ENCODE results near the gene CLEC2L.

Gene CLEC2L

DNA sequence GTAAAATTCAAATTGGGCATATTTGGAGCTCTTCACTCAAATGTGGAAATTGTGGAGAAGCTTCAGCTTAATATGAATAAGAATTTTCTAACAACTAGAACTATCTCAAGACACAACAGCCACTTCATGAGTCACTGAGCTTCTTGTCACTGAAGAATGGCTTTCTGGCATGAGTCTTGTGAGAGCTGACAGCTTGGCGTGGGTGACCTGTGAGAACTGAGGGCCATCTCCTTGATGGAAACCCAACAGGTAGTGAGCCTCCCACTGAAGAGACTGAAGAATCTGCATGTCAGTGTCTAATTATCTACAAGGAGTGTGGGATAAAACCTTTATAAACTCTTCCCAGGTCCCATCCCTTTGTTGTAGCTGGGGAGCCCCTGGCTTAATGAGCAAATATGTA lies 66.0 kb downstream of the CLEC2L start:
- no peak overlapping the region for H3K4me2 ChIP-seq (ENCODE audit: low read depth, low read length, poor library complexity, severe bottlenecking)
- H3K9ac ChIP-seq (ENCODE audit: low read length), result no peak overlapping the region
- H3K36me3 ChIP-seq (ENCODE audit: low read length), result no peaks in the 10 kb centered on the region
- no peaks in the 10 kb centered on the region for H3K79me2 ChIP-seq (ENCODE audit: insufficient read depth, low read length)
- H3K9me3 ChIP-seq (ENCODE audit: insufficient read depth, low read length), result no peaks in the 10 kb centered on the region
- H4K20me1 ChIP-seq (ENCODE audit: low read depth, low read length), result no peaks in the 10 kb centered on the region
- H3K27me3 ChIP-seq (ENCODE audit: low read length), result no peaks in the 10 kb centered on the region
- H2AFZ ChIP-seq (ENCODE audit: low read depth, low read length, severe bottlenecking), result no peak overlapping the region
- no peaks in the 10 kb centered on the region for H3K9me2 ChIP-seq (replicated peaks; ENCODE audit: insufficient read depth, low read length)
- H3K4me3 ChIP-seq (ENCODE audit: insufficient read depth, low read length, poor library complexity, severe bottlenecking), result no peak overlapping the region
- no peak overlapping the region for H3K27ac ChIP-seq (ENCODE audit: low read depth, low read length)
- TF ChIP-seq CTCF (IDR thresholded peaks at IDR 0.05; ENCODE audit: insufficient read depth, low read length, poor library complexity, severe bottlenecking) (no peak), EZH2phosphoT487 (conservative IDR thresholded peaks at IDR 0.05; ENCODE audit: low read length) (no peak)
- no peaks in the 10 kb centered on the region for H3F3A ChIP-seq (ENCODE audit: insufficient read depth)

- Histone ChIP-seq H4K20me1 (ENCODE audit: low read depth, low read length) (no peaks in the 10 kb centered on the region), H3K9ac (ENCODE audit: low read length) (no peak overlapping the region), H3K36me3 (ENCODE audit: low read length) (no peaks in the 10 kb centered on the region), H2AFZ (ENCODE audit: low read depth, low read length, severe bottlenecking) (no peak overlapping the region), H3K27ac (ENCODE audit: low read depth, low read length) (no peak overlapping the region), H3K4me3 (ENCODE audit: insufficient read depth, low read length, poor library complexity, severe bottlenecking) (no peak overlapping the region), H3K9me3 (ENCODE audit: insufficient read depth, low read length) (no peaks in the 10 kb centered on the region), H3K79me2 (ENCODE audit: insufficient read depth, low read length) (no peaks in the 10 kb centered on the region), H3K27me3 (ENCODE audit: low read length) (no peaks in the 10 kb centered on the region), H3K4me2 (ENCODE audit: low read depth, low read length, poor library complexity, severe bottlenecking) (no peak overlapping the region), H3K9me2 (replicated peaks; ENCODE audit: insufficient read depth, low read length) (no peaks in the 10 kb centered on the region), H3F3A (ENCODE audit: insufficient read depth) (no peaks in the 10 kb centered on the region)
- TF ChIP-seq EZH2phosphoT487 (conservative IDR thresholded peaks at IDR 0.05; ENCODE audit: low read length) (no peak), CTCF (IDR thresholded peaks at IDR 0.05; ENCODE audit: insufficient read depth, low read length, poor library complexity, severe bottlenecking) (no peak)
Observed at GRCh38 chr7:139591550-139592195, 68.2 kb downstream of the CLEC2L start.

DNA sequence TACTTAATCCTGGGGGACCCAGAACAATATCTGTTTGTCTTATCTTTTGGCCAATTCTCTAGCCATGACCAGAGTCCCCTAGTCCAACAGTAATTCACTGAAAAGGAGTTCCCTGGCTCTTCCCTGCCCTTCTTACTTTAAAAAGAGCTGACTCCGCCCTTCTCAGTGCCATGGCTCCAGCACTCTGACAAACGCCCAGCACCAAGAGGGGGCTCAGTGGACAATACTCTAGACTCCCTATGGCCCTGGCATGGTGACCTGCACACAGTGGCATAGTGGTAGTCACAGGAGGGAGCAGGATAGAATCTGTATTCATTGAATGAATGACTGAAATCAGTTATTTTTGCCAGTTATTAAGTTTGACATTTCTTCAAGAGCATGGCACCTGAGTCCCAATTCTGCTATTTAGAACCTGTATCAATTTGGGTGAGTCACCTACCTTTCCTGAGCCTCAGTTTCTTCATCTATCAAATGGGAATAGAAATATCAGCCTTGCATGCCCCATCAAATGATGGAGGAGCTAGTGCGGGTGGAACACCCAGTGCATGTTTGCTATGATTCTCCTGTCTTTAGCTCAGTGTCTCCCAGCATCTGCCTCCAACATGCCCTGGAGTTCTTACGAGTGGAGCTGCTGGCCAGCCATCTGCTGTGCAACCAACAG lies 69.4 kb downstream of the CLEC2L start:
- Histone ChIP-seq H3K4me3 (ENCODE audit: insufficient read depth, low read length, poor library complexity, severe bottlenecking) (no peak overlapping the region), H3K27me3 (ENCODE audit: low read length) (no peaks in the 10 kb centered on the region), H3K36me3 (ENCODE audit: low read length) (no peaks in the 10 kb centered on the region), H3K27ac (ENCODE audit: low read depth, low read length) (no peak overlapping the region), H3K9me3 (ENCODE audit: insufficient read depth, low read length) (no peaks in the 10 kb centered on the region), H4K20me1 (ENCODE audit: low read depth, low read length) (no peaks in the 10 kb centered on the region), H3K9ac (ENCODE audit: low read length) (no peak overlapping the region), H3K79me2 (ENCODE audit: insufficient read depth, low read length) (no peaks in the 10 kb centered on the region), H3F3A (ENCODE audit: insufficient read depth) (no peaks in the 10 kb centered on the region), H2AFZ (ENCODE audit: low read depth, low read length, severe bottlenecking) (no peak overlapping the region), H3K9me2 (replicated peaks; ENCODE audit: insufficient read depth, low read length) (no peaks in the 10 kb centered on the region), H3K4me2 (ENCODE audit: low read depth, low read length, poor library complexity, severe bottlenecking) (no peak overlapping the region)
- no peak for TF ChIP-seq EZH2phosphoT487 (conservative IDR thresholded peaks at IDR 0.05; ENCODE audit: low read length)
- TF ChIP-seq CTCF (IDR thresholded peaks at IDR 0.05; ENCODE audit: insufficient read depth, low read length, poor library complexity, severe bottlenecking), result no peak
